Measurements from ENCODE around the gene YES1. TPM values are rescaled to one million over a fixed set of nuclear protein-coding genes. Genes with fewer than 3 reads are reported as not detected.

Gene YES1
- total RNA-seq, 2 donors from 2014 or later = 62.8 to 78.8 TPM

DNA sequence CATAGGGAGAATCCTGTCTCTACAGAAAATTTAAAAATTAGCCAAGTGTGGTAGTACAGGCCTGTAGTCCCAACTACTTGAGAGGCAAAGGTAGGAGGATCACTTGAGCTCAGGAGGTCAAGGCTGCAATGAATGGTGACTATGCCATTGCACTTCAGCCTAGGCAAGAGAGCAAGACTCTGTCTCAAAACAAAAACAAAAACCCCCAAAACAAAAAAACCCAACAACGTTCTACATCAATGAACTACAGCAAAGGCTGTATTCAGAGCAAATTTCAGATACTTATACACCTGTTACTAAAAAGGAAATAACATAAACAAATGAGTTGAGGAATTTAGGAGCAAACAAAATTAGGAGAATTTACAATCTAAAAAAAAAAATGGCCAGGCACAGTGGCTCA is 22.6 kb downstream of the YES1 start:
- Mint-ChIP-seq H3K4me1 (peaks cover 8% of the 10 kb centered on the region), H3K27me3 (ENCODE audit: insufficient read depth) (no peaks in the 10 kb centered on the region), H3K9me3 (peaks cover 4% of the 10 kb centered on the region), H3K27ac (no peak overlapping the region), H3K36me3 (ENCODE audit: low read depth) (peaks cover 5% of the 10 kb centered on the region), H3K4me3 (no peak overlapping the region)
- WGBS, 2 experiments (ENCODE audit: insufficient coverage in 1 of 2, insufficient read length in 1 of 2) = 100% methylated on average over 1 of the region's 1 CpG; no CpG with 5 or more reads in 1 of the 2 experiments
- Histone ChIP-seq H3K4me1 (ENCODE audit: control insufficient read depth, insufficient read depth, low read length) (no peaks in the 10 kb centered on the region), H3K36me3 (ENCODE audit: control insufficient read depth, insufficient read depth, low read length) (no peaks in the 10 kb centered on the region), H3K9me3 (ENCODE audit: control insufficient read depth, low read length) (peaks cover 5% of the 10 kb centered on the region), H3K27ac (ENCODE audit: low read depth, low read length) (no peak overlapping the region), H3K9ac (ENCODE audit: extremely low read depth, low read length, poor library complexity, severe bottlenecking) (no peak overlapping the region), H3K4me3 (ENCODE audit: low read length) (no peak overlapping the region), H3K27me3 (ENCODE audit: control insufficient read depth, insufficient read depth, low read length, poor library complexity, severe bottlenecking) (no peaks in the 10 kb centered on the region)
- TF ChIP-seq, protein P1, sequence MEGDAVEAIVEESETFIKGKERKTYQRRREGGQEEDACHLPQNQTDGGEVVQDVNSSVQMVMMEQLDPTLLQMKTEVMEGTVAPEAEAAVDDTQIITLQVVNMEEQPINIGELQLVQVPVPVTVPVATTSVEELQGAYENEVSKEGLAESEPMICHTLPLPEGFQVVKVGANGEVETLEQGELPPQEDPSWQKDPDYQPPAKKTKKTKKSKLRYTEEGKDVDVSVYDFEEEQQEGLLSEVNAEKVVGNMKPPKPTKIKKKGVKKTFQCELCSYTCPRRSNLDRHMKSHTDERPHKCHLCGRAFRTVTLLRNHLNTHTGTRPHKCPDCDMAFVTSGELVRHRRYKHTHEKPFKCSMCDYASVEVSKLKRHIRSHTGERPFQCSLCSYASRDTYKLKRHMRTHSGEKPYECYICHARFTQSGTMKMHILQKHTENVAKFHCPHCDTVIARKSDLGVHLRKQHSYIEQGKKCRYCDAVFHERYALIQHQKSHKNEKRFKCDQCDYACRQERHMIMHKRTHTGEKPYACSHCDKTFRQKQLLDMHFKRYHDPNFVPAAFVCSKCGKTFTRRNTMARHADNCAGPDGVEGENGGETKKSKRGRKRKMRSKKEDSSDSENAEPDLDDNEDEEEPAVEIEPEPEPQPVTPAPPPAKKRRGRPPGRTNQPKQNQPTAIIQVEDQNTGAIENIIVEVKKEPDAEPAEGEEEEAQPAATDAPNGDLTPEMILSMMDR (conservative IDR thresholded peaks at IDR 0.05) = no peak
- DNase-seq = no peak

DNA sequence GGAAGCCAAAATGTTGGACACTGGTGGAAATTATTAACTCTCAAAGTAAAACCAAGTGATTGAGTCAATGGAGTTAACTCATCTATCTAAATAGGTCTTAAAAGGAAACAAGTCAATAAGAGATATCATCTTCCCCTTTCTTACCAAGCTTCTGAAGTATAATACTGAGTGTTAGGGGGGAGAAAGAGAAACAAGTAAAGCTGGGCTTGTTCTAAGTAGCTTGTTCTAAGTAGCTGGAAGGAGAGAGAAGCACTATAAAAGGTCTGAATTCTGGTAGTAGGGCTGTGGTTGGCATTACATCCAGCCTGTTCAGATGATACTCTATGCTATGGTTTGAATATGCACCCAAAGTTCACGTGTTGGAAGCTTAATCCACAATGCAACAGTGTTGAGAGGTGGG is 26.8 kb downstream of the YES1 start:
- TF ChIP-seq, protein P1 (conservative IDR thresholded peaks at IDR 0.05) = no peak
- no peak overlapping the region for H3K27ac ChIP-seq (ENCODE audit: low read depth, low read length)
- no peak for DNase-seq

DNA sequence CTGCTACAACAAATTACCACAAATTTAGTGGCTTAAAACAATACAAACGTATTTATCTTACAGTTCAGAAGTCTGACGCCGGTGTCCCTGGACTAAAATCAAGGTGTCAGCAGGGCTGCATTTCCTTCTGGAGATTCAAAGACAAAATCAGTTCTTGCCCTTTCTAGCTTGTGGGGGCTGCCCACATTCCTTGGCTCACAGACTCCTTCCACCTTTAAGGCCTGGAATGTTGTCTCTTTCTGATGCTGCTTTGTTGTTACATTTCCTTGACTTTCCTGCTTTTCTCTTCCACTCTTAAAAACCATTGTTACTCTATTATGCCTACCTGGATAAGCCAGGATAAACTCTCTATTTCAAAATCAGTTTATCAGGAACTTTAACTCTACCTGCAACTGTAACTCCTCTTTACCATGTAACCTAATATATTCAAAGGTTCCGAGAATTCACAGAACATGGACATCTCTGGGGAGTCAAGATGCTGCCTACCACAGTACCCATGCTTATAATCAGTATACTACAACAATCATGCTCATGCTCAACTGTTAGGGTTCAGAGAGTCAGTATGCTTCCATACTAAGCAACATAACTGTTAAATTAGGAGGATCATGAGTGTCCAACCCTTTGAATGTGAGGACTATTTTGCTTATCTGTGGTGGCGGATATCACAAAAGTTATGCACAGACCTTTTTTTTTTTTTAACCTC is 27.4 kb downstream of the YES1 start:
- no peak for DNase-seq
- H3K27me3 Mint-ChIP-seq (ENCODE audit: insufficient read depth) = no peaks in the 10 kb centered on the region
- no peaks in the 10 kb centered on the region for H3K36me3 ChIP-seq (ENCODE audit: control insufficient read depth, insufficient read depth, low read length)
- WGBS, 2 experiments (ENCODE audit: insufficient coverage in 1 of 2, insufficient read length in 1 of 2) = 80 to 81% methylated on average over 3 to 4 of the region's 5 CpGs
- peaks cover 4% of the 10 kb centered on the region for H3K36me3 Mint-ChIP-seq (ENCODE audit: low read depth)
- H3K27ac Mint-ChIP-seq = no peak overlapping the region
- no peaks in the 10 kb centered on the region for H3K27me3 ChIP-seq (ENCODE audit: control insufficient read depth, insufficient read depth, low read length, poor library complexity, severe bottlenecking)
- no peak overlapping the region for H3K4me3 ChIP-seq (ENCODE audit: low read length)
- no peaks in the 10 kb centered on the region for H3K9me3 Mint-ChIP-seq
- peaks cover 15% of the 10 kb centered on the region for H3K4me1 Mint-ChIP-seq
- H3K9me3 ChIP-seq (ENCODE audit: control insufficient read depth, low read length) = no peaks in the 10 kb centered on the region
- H3K4me3 Mint-ChIP-seq = no peak overlapping the region
- TF ChIP-seq, protein P1 (conservative IDR thresholded peaks at IDR 0.05) = no peak
- H3K27ac ChIP-seq (ENCODE audit: low read depth, low read length) = no peak overlapping the region
- H3K9ac ChIP-seq (ENCODE audit: extremely low read depth, low read length, poor library complexity, severe bottlenecking) = no peak overlapping the region
- no peaks in the 10 kb centered on the region for H3K4me1 ChIP-seq (ENCODE audit: control insufficient read depth, insufficient read depth, low read length)

More for the DNA sequence above, 26.8 kb downstream of the YES1 start:
- Mint-ChIP-seq H3K4me3 (no peak overlapping the region), H3K36me3 (ENCODE audit: low read depth) (peaks cover 4% of the 10 kb centered on the region), H3K27ac (no peak overlapping the region), H3K9me3 (no peaks in the 10 kb centered on the region), H3K4me1 (peaks cover 13% of the 10 kb centered on the region), H3K27me3 (ENCODE audit: insufficient read depth) (no peaks in the 10 kb centered on the region)
- no peak overlapping the region for H3K4me3 ChIP-seq (ENCODE audit: low read length)
- no peak overlapping the region for H3K9ac ChIP-seq (ENCODE audit: extremely low read depth, low read length, poor library complexity, severe bottlenecking)
- 88 to 100% methylated on average over 1 of the region's 1 CpG for WGBS, 2 experiments (ENCODE audit: insufficient coverage in 1 of 2, insufficient read length in 1 of 2)
- H3K9me3 ChIP-seq (ENCODE audit: control insufficient read depth, low read length) = no peaks in the 10 kb centered on the region
- H3K27me3 ChIP-seq (ENCODE audit: control insufficient read depth, insufficient read depth, low read length, poor library complexity, severe bottlenecking) = no peaks in the 10 kb centered on the region
- no peaks in the 10 kb centered on the region for H3K4me1 ChIP-seq (ENCODE audit: control insufficient read depth, insufficient read depth, low read length)
- no peaks in the 10 kb centered on the region for H3K36me3 ChIP-seq (ENCODE audit: control insufficient read depth, insufficient read depth, low read length)

Measured in endodermal cell (in vitro differentiated cells).